Retina (tissue), 1 donor: ENCODE results near the gene INTS12.
A peak's percentile ranks its signal among the peaks of the same experiment; 100 is the strongest.
"Not testable (repeated sequence)": the region's sequence is repeated elsewhere in the genome, so short reads cannot be mapped to it uniquely, and the experiment has no call there.

Experiments
- DNase-seq: peaks from one replicate; pipeline ENCODE4 v3.0.0-alpha.2; 2016

Gene INTS12

DNA sequence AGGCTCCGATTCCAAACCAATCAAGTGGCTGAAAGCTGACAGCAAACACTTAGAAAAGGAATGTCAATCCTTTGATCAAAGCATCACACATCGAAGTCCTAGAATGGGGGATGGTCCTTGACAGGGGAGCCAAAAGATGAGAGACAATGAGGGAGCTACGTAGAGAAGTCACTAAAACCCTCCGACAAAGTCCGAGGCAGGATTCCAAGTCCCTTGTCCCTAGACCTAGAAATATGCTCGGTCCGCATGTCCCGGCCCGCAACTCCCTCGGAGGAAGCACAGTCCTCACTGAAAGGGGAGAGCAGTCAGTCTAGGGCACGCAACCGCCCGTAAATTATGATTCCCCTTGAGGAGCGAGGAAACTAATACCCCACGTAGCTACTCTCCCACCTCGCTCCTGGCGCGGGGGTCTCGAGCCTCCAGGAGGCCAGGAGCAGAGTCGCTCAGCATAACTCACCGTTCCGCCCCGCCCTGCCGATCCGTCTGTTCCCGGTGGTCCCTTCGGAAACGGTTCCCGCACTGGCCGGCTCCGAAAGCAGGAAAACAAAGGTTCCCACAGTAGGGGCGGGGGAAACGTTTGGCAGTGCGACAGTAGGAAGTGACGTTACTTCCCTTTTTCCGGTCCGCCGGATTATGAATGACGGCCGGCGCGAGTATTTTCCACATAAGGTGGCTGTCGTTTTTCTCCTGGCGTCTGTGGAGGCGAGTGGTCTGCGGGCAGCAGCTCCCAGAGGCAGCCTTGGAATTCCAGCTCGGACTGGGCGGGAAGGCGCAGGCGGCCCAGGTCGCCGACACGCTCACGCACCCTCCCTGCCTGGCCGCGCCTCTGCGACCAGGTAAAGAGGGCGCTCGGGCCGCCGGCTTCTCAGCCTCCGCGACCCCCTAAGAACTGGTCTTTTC, at the start of gene INTS12, which contains the start of gene GSTCD:
Gene INTS12 (minus strand): TSS at position 509 of the 900 bp plus-strand sequence. CDS start 8,684 bp downstream, outside the sequence.
Gene GSTCD (plus strand): TSS at position 604 of the 900 bp plus-strand sequence. CDS start 8,830 bp downstream, outside the sequence.
- DNase-seq, result peak; percentile 98

DNA sequence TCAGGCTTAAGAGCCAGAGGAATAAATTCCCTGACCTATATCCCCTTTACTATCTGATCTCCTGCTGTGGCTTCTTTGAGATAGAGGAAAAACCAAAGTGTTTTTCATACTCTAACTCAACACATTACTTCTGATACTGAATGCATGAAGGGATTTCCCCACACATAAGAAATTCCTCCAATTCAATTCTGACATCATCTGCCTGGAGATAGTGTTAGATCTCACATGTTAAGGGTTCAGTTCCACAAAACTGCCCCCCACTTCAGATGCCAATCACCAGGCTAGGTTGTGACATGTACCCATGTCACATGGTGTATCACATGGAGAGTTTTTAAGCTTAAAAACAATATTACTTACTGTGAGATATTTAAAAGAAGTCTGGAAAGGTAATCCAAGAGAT, 46.9 kb upstream of the INTS12 start:
- no peak for DNase-seq

GRCh38 chr4:105753361-105753760, 44.9 kb upstream of the INTS12 start:
- no peak for DNase-seq

DNA sequence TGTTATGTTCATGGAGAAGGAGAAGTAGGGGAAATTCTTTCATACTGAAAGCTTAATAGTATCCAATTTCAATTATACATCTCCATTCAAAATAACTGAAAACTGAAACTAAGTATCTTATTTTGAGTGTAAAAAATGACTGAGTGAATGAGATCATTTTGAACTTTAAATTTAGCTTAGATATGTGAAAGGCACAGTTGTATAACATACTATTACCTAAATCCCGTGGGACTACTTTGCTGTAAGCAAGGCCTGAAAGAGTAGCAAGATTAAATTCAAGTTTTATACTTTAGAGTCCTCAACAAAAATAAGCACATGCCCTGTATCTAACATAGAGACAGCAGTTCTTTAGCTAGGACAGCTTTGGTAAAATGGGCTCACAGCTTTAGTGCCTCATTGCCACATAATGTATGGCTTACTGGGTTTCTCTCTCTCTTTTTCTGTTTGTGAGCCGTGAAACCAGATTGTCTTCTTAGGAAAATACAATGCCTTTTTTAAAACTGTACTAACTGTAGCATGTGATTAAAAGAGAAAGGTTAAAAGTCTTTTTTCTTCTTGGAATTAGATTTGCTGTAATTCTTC, 43.3 kb upstream of the INTS12 start:
- DNase-seq, result no peak

GRCh38 chr4:105748222-105748621, 39.7 kb upstream of the INTS12 start:
- DNase-seq, result no peak

DNA sequence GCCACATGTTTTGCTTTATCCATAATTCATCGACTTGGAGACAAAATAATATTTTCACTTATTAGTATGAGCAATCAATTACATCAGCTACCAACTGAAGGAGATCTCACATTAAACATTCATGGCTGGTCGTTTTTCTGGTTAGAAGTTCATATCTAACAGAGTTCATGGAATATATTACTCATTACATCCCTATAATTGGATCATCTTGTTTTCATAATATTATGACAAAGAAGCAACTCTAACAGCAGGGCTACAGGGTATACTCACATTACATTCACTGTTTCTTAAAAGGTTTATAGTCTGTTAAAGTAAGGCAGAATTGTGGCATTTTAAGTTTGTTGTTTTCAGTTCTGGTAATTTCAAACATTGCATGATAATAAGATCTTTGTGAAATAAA, 33.1 kb upstream of the INTS12 start:
- no peak for DNase-seq

DNA sequence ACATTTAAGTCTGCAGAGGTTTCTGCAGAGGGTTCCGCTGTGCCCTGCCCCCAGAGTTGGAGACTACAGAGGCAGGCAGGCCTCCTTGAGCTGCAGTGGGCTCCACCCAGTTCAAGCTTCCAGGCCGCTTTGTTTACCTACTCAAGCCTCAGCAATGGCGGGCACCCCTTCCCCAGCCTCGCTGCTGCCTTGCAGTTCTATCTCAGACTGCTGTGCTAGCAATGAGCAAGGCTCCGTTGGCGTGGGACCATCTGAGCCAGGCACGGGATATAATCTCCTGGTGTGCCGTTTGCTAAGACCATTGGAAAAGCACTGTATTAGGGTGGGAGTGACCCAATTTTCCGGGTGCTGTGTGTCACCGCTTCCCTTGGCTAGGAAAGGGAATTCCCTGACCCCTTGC, 26.7 kb upstream of the INTS12 start:
- DNase-seq, result not testable (repeated sequence)

- DNase-seq, result not testable (repeated sequence)
Observed at GRCh38 chr4:105729895-105730294, 21.4 kb upstream of the INTS12 start.

DNA sequence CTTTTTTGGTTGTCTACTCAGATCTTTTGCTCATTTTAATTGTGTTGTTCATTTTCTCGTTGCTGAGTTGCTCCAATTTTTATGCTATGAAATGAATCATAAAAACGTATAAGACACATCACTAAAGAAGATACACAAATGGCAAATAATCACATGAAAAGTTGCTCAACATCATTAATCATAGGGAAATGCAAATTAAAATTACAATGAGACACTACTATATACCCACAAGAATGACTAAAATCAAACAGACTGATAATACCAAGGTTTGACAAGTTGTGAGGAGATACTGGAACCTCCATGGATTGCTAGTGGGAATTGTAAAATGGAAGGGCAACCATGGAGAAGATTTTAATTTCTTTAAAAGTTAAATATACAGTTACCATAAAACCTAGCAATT, 17.1 kb upstream of the INTS12 start:
- DNase-seq, result no peak

DNA sequence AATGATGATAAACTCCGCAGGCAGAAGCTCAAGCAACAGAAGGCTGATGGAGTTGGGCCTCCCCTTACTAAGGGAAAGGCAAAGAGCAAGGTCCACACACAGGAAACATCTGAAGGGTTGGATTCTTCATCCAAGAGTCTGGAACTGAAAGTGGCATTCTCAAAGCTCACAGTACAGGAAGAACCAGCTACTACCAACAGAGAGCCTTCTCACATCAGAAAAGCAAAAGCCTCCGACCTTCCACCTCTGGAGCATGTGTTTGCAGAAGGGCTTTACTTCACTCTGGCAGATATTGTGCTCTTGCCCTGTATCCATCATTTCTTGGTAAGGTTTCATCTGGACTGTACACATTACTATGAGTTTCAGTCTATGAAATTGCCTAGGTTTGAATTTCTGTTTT, 10.7 kb upstream of the INTS12 start:
- DNase-seq, result no peak

GRCh38 chr4:105715692-105716278, 7.3 kb upstream of the INTS12 start:
- DNase-seq, result no peak

- DNase-seq, result no peak
Observed at GRCh38 chr4:105714932-105715331, 6.4 kb upstream of the INTS12 start.

GRCh38 chr4:105714071-105714521, 5.6 kb upstream of the INTS12 start:
- DNase-seq, result no peak

DNA sequence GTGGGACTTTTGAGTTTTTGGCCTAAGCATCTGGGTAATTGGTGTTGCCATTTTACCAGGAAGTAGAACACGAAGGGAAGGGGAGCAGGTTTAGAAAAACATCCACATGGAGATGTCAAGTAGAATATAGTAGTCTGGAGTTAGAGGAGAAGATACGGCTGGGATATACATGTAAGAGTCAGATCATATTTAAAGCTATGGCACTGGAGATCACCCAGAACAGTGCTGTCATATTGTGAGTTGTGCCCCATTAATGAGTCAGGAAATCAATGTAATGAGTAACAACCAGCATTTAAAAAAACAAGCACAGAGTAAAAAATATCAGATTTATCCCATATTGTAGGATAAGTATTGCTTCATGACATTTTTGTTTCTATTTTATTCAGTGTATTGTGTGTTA, 4.3 kb upstream of the INTS12 start:
- no peak for DNase-seq

- no peak for DNase-seq
Observed at GRCh38 chr4:105710678-105711077, 2.2 kb upstream of the INTS12 start.

GRCh38 chr4:105710012-105710600, 1.6 kb upstream of the INTS12 start:
- DNase-seq, result no peak

DNA sequence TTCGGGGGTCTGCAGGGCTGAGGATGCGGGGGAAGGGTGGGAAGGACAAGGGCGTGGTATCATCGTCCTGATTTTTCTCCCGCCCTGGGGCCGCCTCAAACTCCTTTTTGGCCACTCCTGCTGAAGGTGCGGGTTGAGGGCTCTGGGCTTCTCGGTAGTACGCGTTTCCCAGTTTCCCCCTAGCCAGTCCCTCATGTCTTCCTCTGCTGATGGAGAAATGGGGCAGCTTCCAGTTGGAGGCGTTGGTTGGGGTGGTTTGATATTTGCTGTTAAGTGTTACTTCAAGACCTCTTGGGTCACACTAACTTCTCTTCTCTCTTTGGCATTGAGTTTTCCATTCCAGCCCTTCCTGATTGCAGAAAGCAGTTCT, 577 bp upstream of the INTS12 start:
- no peak for DNase-seq

- DNase-seq, result no peak
Observed at GRCh38 chr4:105707782-105708180, 708 bp downstream of the INTS12 start.

GRCh38 chr4:105698607-105699006, 9.9 kb downstream of the INTS12 start:
- DNase-seq, result no peak

DNA sequence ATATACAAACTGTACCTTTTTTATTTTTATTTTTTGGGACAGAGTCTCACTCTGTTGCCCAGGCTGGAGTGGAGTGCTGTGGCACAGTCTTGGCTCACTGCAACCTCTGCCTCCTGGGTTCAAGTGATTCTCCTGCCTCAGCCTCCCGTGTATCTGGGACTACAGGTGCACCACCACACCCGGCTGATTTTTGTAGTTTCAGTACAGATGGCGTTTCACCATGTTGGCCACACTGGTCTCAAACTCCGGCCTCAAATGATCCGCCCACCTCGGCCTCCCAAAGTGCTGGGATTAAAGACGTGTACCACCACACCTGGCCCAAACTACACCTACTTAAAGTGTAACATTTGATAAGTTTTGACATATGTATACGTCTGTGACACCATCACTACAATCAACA, 12.7 kb downstream of the INTS12 start:
- DNase-seq, result not testable (repeated sequence)

DNA sequence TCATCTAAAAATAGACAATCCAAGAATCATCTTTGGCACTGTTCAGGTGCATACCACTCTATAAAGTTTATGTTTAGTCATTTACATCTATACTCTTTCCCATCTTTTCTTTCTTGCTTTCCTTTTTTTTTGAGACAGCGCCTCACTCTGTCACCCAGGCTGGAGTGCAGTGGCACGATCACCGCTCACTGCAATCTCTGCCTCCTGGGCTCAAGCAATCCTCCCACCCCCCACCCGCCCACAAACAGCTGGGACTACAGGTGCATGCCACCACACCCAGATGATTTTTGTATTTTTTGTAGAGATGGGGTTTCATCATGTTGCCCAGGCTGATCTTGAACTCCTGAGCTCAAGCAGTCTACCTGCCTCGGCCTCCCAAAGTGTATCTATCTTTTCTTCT, 13.7 kb downstream of the INTS12 start:
- not testable (repeated sequence) for DNase-seq

GRCh38 chr4:105686571-105686970, 21.9 kb downstream of the INTS12 start:
- no peak for DNase-seq

- DNase-seq, result no peak
Observed at GRCh38 chr4:105683038-105683437, 25.5 kb downstream of the INTS12 start.
